Measurements from ENCODE around the gene ATAD1. TPM values are rescaled to one million over a fixed set of nuclear protein-coding genes. Genes with fewer than 3 reads are reported as not detected.

Gene ATAD1
- total and polyA plus RNA-seq, 3 donors from 2014 or later, result 68.5 to 162 (median 107) TPM

DNA sequence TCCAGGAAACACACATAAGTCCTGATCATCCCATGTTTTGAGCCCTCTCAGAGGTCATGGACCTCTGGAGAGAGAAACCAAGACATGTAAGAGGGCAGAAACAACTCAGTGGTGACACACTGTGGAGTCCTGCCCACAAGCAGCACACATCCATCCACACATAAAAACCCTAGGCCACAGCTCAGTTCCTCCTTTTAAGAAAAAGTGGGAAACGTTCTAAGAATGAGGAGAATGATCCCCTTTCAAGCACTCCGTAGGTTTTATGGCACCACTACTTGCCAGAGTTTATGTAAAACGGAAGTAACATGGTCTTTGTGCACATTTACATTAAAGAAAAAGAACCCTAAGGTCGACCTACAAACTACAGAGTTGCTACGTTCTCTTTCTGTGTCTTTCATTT, 19.9 kb downstream of the ATAD1 start:
- no peaks in the 10 kb centered on the region for H3K27me3 ChIP-seq
- H3K4me1 ChIP-seq, result no peaks in the 10 kb centered on the region
- no peak for DNase-seq
- H3K4me3 ChIP-seq, result no peak overlapping the region
- intact Hi-C loops (cut with DNase I; ENCODE audit: low total_unique reads), result no loop called here
- no peak overlapping the region for H3K27ac ChIP-seq
- WGBS, 2 donors, result 80 to 92% methylated on average over 5 of the region's 5 CpGs
- H3K9me3 ChIP-seq, result no peaks in the 10 kb centered on the region
- no peak for TF ChIP-seq POLR2A (IDR thresholded peaks at IDR 0.05)
- TF ChIP-seq, protein P1, sequence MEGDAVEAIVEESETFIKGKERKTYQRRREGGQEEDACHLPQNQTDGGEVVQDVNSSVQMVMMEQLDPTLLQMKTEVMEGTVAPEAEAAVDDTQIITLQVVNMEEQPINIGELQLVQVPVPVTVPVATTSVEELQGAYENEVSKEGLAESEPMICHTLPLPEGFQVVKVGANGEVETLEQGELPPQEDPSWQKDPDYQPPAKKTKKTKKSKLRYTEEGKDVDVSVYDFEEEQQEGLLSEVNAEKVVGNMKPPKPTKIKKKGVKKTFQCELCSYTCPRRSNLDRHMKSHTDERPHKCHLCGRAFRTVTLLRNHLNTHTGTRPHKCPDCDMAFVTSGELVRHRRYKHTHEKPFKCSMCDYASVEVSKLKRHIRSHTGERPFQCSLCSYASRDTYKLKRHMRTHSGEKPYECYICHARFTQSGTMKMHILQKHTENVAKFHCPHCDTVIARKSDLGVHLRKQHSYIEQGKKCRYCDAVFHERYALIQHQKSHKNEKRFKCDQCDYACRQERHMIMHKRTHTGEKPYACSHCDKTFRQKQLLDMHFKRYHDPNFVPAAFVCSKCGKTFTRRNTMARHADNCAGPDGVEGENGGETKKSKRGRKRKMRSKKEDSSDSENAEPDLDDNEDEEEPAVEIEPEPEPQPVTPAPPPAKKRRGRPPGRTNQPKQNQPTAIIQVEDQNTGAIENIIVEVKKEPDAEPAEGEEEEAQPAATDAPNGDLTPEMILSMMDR (IDR thresholded peaks at IDR 0.05), result no peak
- H3K36me3 ChIP-seq (ENCODE audit: low read depth, missing control alignments), result no peaks in the 10 kb centered on the region

DNA sequence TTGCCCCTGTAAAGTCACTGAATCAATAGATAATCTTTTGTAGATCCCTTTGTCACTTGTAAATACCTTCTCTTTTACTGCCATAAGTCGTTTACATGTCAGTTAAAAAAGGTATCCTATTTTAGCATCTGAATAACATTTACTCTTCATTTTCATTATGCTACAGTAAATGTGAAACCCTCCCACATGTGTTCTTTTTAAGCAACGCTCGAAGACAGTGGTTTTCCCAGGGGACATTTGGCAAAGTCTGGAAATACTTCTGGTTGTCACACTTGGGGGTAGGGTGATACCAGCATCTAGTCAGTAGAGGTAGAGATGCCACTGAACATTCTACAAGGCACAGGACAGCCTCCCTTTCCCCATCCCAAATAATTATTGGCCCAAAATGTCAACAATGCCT, 23.7 kb downstream of the ATAD1 start:
- 40 to 45% methylated on average over 3 of the region's 3 CpGs for WGBS, 2 donors
- Histone ChIP-seq H3K4me3 (no peak overlapping the region), H3K27ac (no peak overlapping the region), H3K4me1 (no peaks in the 10 kb centered on the region), H3K36me3 (ENCODE audit: low read depth, missing control alignments) (no peaks in the 10 kb centered on the region), H3K9me3 (no peaks in the 10 kb centered on the region), H3K27me3 (no peaks in the 10 kb centered on the region)
- TF ChIP-seq, protein P1 (IDR thresholded peaks at IDR 0.05), result no peak
- no peak for TF ChIP-seq POLR2A (IDR thresholded peaks at IDR 0.05)
- intact Hi-C loops (cut with DNase I; ENCODE audit: low total_unique reads), result no loop called here
- DNase-seq, result no peak

DNA sequence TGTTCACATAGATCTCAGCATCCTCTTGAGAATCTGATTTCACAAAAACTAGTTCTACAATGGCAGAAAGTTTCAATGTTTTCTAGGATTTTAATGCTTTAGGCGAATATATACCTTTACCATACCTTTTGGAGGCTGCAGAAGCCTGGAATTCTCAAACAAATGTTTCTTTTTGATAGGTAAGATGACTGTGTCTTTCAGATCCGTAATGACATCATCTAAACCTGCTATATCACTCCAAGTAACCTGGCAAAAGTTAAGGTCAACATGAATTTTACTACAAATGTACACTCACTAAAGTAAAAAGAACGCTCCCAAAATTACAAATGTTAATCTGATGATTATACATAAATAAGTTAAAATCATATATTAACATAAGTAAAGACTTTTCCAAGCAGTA, 27.8 kb downstream of the ATAD1 start:
- no peaks in the 10 kb centered on the region for H3K4me1 ChIP-seq
- H3K4me3 ChIP-seq, result no peak overlapping the region
- no peaks in the 10 kb centered on the region for H3K9me3 ChIP-seq
- TF ChIP-seq POLR2A (IDR thresholded peaks at IDR 0.05), result no peak
- TF ChIP-seq, protein P1 (IDR thresholded peaks at IDR 0.05), result no peak
- H3K36me3 ChIP-seq (ENCODE audit: low read depth, missing control alignments), result no peaks in the 10 kb centered on the region
- H3K27ac ChIP-seq, result no peak overlapping the region
- WGBS, 2 donors, result 85 to 95% methylated on average over 3 of the region's 3 CpGs
- DNase-seq, result no peak
- intact Hi-C loops (cut with DNase I; ENCODE audit: low total_unique reads), result no loop called here
- no peaks in the 10 kb centered on the region for H3K27me3 ChIP-seq

DNA sequence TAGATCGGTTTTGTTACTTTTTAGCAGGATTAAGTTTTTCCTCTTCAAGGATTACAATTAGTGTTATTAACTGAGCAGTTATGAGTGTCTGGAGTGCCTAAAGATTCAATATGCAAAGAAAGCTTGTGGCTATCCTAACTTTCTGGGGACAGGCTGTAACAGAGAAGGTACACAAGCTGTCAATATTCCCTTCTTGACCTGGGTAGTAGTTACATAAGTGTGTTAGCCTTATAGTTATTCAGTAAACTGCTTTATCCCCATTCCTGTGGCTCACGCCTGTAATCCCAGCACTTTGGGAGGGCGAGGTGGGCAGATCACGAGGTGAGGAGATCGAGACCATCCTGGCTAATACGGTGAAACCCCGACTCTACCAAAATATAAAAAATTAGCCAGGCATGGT, 31.6 kb downstream of the ATAD1 start:
- no peaks in the 10 kb centered on the region for H3K4me1 ChIP-seq
- TF ChIP-seq, protein P1 (IDR thresholded peaks at IDR 0.05), result no peak
- TF ChIP-seq POLR2A (IDR thresholded peaks at IDR 0.05), result no peak
- no peak overlapping the region for H3K4me3 ChIP-seq
- no peak for DNase-seq
- H3K27me3 ChIP-seq, result no peaks in the 10 kb centered on the region
- H3K27ac ChIP-seq, result no peak overlapping the region
- WGBS, 2 donors, result 94 to 98% methylated on average over 7 of the region's 7 CpGs
- intact Hi-C loops (cut with DNase I; ENCODE audit: low total_unique reads), result no loop called here
- H3K9me3 ChIP-seq, result no peaks in the 10 kb centered on the region
- H3K36me3 ChIP-seq (ENCODE audit: low read depth, missing control alignments), result no peaks in the 10 kb centered on the region

DNA sequence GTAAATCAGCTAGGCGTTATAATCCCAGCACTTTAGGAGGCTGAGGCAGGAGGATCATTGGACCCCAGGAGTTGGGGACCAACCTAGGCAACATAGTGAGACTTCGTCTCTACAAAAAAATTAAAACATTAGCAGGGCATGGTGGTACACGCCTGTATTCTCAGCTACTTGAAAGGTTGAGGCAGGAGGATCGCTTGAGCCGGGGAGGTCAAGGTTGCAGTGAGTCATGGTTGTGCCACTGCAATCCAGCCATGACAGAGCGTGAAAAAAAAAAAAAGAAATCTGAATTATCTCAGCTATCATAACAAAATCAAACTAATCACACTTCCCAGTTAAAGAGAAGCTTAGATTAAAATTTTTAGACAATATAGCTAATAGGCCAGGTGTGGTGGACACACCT, 35.3 kb downstream of the ATAD1 start:
- Histone ChIP-seq H3K27ac (no peak overlapping the region), H3K27me3 (no peaks in the 10 kb centered on the region), H3K36me3 (ENCODE audit: low read depth, missing control alignments) (no peaks in the 10 kb centered on the region), H3K9me3 (no peaks in the 10 kb centered on the region), H3K4me3 (no peak overlapping the region), H3K4me1 (no peaks in the 10 kb centered on the region)
- no peak for DNase-seq
- TF ChIP-seq POLR2A (IDR thresholded peaks at IDR 0.05), result no peak
- TF ChIP-seq, protein P1 (IDR thresholded peaks at IDR 0.05), result no peak
- intact Hi-C loops (cut with DNase I; ENCODE audit: low total_unique reads), result no loop called here
- 93 to 97% methylated on average over 6 of the region's 6 CpGs for WGBS, 2 donors

Measured in testis (tissue), 3 donors.